Lower leg skin (tissue), 3 donors: ENCODE measurements around the gene C2CD3.

Experiments
- POLR2A ChIP-seq, 2 donors: fragments of 450-650 bp; IDR thresholded peaks; one replicate each; pipeline ENCODE4 v1.6.1; 2016 to 2017; ENCODE audit warnings: antibody characterized with exemption in 2 of 2, mild to moderate bottlenecking in 1 of 2, moderate library complexity in 1 of 2
- TF ChIP-seq, protein P1 (sequence below), 3 donors: fragments of 450-650 bp; IDR thresholded peaks; one replicate each; pipeline ENCODE4 v1.5.1; 2016; ENCODE audit warnings: antibody characterized with exemption in 3 of 3, mild to moderate bottlenecking in 3 of 3, moderate library complexity in 2 of 3

DNA sequence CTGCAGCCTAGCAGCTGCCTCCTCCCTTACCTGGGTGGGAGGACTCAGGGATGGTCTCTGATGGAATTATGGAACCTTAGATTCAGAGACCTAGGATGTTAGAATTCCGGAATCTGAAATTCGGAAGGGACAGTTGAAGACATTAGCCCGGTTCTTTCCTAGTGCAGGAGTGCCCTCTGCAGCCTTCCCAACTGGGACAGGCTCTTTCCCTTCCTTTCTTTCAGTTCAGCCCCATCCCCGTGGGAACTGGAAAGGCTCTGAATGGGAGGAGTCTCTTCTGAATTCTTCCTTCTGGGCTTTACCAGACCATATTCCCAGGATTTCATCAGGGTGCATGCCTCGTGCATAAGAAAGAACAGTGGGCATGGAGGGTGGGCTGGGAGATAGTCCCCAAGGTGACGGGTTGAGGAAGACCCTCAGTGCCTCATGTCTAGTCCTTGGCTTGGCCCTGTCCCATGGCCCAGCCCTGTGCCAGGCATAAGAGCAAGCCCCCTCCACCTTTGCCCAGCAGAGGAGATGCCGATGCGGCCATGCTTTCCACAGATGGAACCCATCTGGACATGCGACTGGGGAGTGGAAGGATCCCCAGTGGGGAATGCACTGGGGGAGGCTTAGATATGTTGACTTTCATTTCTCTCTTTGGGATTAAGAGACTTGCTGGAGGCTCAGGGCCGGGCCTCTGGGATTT is 205.6 kb downstream of the C2CD3 start:
- TF ChIP-seq, protein P1, sequence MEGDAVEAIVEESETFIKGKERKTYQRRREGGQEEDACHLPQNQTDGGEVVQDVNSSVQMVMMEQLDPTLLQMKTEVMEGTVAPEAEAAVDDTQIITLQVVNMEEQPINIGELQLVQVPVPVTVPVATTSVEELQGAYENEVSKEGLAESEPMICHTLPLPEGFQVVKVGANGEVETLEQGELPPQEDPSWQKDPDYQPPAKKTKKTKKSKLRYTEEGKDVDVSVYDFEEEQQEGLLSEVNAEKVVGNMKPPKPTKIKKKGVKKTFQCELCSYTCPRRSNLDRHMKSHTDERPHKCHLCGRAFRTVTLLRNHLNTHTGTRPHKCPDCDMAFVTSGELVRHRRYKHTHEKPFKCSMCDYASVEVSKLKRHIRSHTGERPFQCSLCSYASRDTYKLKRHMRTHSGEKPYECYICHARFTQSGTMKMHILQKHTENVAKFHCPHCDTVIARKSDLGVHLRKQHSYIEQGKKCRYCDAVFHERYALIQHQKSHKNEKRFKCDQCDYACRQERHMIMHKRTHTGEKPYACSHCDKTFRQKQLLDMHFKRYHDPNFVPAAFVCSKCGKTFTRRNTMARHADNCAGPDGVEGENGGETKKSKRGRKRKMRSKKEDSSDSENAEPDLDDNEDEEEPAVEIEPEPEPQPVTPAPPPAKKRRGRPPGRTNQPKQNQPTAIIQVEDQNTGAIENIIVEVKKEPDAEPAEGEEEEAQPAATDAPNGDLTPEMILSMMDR (IDR thresholded peaks at IDR 0.05) = no peak
- TF ChIP-seq POLR2A (IDR thresholded peaks at IDR 0.05) = no peak
